Activated CD8-positive, alpha-beta memory T cell treated with anti-CD3 and anti-CD28 coated beads, Interleukin-2, amount 50 U/mL, for 1 hour (primary cell): ENCODE measurements around the gene TBC1D14.

Experiments used
- DNase-seq: peaks from one replicate; pipeline ENCODE4 v3.0.0-alpha.2; 2020; ENCODE audit errors: extremely low read depth

The TBC1D14 gene

DNA sequence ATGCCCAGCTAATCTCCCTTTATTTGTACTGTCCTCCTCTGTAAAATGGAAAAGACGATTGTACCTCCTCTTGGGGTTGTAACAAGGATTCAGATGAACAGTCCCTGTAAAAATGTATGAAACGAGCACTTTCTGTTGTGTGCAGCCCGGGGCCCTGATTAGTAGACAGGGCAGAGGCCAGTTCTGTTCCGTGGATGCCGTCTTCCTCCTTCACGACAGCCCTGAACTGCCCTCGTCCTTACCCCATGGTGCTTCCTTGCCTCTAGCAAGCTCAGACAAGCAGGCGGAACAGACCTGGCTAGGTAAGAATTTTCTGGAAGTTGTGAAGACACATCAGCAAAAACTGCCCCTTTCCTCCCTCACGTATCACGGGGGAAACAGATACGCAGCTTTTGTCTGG is 111.2 kb downstream of the TBC1D14 start:
- DNase-seq = no peak

DNA sequence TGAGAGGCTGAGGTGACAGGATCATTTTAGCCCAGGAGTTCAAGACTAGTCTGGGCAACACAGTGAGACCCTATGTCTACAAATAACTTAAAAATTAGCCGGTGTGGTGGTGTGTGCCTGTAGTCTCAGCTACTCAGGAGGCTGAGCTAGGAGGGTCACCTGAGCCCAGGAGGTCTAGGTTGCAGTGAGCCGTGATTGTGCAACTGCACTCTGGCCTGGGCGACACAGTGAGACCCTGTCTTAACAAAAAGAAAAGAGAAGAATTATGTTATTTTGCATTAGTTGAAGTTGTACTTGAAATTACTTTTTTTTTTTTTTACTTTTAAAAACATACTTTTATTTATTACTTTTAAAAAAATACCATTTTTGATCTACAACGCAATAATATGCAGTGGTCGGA is 111.7 kb downstream of the TBC1D14 start:
- no peak for DNase-seq

DNA sequence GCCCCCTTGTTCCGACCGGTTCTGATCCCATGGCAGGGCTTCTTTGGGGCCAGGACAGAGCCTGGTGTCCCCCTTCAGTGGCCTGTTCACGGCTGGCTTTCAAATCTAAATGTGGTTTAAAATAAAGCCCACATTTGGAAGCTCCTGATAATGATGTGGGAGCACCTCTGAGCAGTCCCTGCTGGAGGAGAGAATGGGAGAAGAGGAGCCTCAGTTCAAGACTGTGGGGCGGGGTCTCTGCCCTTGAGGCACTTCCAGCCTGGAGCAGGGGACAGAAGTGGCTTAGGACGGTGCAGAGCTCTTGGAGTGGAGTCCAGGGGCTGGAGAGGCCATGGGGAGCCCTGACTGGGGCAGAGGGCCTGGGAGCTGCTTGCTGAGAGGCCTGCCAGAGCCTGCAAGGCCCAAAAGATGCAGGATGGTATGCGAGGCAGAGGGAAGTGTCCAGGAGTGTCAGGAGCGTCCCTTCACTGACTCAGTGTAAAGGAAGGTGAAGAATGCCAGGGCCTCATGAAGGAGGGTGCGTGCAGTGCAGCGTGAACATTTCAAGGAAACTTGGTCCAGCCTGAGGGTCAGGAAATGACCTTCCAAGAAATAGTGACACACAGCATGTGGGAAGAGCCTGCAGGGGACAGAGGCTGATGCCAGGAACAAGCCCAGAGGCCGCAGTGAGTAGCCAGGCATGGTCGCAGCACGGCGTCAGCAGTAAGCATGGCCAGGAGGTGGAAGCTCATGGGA is 112.5 kb downstream of the TBC1D14 start:
- DNase-seq = no peak

DNA sequence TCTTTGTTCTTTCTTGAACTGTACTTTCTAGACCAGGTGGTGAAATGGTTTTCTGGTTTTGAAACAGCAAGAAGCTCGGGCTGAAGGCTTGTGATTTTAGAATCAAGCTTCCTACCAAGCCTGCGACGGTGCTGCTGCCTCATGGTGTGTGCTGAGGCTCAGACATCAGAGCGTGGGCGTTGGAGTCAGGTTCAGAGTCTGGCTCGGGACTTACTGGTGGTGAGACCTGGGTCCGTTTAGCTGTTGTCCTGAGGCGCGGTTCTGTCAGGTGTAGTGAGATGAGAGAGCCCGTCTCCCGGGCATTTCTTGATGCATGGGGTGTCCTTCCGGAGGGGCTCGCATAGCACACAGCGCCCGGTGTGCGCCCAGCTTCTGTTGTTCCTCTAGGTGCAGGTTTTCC is 113.9 kb downstream of the TBC1D14 start:
- DNase-seq = no peak

DNA sequence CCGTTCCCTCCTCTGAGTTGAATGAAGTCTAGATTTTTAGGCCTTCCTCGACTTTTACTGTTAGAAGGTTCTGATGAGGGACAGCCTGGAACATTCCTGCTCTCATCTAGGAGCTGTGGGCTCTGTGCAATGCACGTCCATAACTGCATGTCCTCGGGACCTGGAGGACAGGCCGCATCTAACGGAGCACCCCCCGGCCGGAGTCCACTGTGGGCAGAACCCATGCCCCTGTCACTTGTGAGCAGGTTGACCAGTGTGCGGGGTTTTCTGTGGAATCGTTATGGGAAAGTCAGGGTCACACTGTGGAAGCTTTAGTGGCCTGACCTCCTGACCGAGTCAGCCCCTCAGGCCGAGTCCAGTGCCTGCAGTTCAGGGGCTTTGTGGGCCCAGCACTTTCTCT is 114.3 kb downstream of the TBC1D14 start:
- no peak for DNase-seq

DNA sequence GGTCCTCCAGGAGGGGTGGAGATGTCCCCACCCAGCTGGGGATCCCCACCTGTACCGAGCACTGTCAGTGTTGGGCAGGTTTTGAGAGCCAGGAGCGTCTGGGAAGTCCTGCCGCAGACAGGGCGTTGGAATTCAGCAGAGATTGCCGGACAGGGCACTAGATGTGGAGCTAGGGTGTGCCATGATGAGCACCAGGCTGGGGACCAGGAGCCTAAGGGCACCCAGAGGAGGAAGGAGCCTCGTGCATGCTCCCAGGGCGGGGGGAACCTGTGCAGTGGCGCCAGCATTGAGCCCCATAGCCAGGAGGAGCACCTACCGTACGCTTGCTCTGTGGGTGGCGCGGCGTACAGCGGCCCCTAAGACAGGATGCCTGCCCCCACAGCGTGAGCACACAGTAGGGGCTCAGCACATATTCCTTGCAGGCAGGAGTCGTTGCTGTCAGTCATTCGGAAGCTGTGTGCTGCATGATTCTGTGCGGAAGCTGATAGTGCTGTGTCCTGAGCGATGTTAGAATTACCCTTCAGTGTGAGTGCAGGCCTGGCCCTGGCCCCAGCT is 114.8 kb downstream of the TBC1D14 start:
- no peak for DNase-seq

DNA sequence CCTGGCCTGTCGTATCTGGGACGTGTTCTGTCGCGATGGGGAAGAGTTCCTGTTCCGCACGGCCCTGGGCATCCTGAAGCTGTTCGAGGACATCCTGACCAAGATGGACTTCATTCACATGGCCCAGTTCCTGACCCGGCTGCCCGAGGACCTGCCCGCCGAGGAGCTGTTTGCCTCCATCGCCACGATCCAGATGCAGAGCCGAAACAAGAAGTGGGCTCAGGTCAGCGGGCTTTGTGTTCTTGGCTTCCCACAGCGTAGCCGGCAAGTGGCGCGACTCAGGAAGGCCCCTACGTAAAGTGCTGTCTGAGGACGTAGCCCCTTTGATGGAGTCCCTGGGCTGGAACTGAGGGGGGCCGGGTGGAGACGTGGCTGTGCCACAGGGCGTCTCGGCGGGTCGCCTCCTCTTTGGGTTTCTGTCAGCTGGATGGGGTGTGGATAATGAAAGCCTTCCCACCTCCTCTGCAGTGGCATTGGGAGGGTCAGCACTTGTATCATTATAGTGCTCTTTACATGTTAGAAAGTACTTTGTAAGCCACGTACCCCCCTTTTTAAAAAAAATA is 115.5 kb downstream of the TBC1D14 start:
- DNase-seq = no peak

DNA sequence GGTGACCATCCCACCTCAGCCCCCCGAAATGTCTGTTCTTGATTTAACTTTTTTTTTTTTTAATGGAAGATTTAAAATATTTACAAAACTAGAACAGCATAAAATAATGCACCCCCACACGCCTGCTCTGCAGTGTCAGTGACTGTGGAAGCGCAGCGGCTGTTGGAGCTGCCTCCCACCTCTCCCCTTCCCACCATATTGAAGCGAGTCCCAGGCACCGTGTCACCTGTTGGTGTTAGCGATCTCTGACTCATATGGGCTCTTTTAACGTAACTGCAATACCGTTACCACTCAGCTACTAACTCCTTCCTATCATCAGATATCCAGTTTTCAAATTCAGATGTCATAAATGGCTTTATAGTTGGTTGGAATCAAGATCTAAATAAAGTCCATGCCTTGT is 116.5 kb downstream of the TBC1D14 start:
- DNase-seq = no peak

DNA sequence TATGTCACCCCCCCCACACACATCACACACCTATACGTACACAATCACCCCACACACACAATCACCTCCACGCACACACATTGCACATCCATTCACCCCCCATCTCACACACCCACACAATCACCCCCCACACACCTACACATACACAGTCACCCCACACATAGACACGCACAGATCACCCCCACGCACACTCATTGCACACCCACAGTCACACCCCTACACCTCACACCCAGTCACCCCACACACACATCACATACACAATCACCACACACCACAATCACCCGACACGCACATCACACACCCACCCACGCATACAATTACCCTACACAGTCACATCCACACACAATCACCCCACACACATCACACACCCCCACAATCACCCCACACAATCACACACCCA is 117.7 kb downstream of the TBC1D14 start:
- no peak for DNase-seq

DNA sequence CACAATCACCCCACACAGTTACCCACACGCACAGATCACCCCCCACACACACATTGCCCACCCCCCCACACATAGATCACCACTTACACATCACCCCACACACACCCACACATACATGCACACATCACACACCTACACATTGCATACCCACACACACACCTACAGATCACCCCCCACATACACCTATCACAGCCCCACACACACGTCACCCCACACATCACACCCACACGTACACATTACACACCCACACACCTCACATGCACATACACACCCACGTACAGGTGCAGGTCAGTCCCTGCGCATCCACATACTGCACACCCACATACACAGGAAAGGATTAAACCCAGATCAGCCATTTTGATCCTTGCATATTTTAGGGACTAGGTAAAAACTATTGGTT is 118.3 kb downstream of the TBC1D14 start:
- no peak for DNase-seq

DNA sequence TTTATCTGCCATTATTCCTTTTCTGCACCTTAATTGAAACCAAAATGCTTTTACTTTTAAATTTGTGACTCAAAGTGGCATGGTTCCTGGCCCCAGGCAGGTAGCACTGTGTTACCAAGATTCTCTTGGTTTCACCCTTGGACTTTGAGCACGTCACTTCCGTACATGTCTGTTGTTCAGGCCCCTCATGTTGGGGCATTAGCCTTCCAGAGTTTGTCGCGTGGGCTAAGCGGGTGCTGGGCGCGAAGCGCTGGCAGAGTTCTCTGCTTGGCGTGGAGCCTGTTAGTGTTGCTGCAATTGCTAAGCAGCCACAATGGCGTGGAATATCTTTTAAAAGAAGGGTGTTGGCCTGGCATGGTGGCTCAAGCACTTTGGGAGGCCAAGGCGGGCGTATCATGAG is 119.6 kb downstream of the TBC1D14 start:
- no peak for DNase-seq

DNA sequence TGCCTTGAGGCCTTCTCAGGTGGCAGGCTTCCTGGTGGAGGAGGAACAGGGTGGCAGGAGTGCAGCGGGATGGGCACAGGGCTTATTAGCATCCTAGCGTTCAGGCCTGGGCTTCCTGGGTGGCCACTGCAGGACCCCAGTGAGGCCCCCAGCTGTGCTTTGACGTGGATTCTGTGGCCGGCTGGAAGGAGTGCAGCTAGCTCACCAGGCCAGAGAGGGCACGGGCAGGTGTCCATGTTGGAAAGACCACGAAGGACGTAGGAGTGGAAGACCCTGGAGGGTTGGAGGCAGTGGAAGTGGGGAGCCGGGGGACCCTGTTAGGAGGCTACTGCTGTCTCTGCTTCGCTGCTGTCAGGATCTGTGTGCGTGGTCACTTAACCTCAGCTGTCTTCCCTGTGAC is 120.3 kb downstream of the TBC1D14 start:
- no peak for DNase-seq

DNA sequence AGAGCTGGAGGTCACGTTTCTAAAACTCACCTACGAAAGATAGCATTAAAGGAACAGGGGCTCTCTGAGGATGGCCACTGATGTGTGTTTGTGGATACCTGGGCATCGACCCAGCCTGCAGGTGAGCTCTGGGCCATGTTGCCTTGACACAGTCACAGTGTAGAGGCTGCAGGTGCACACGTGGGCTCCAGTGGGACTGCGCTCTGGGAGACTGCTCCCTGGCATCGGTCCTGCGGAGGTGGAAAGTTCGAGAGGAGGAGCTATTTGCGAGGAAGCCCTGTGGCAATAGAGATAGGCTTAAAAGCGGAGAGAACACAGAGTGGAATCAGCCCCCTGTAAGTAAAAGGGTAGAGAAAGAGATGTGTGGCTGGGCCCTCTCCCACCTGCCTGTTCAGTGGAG is 121.2 kb downstream of the TBC1D14 start:
- no peak for DNase-seq

DNA sequence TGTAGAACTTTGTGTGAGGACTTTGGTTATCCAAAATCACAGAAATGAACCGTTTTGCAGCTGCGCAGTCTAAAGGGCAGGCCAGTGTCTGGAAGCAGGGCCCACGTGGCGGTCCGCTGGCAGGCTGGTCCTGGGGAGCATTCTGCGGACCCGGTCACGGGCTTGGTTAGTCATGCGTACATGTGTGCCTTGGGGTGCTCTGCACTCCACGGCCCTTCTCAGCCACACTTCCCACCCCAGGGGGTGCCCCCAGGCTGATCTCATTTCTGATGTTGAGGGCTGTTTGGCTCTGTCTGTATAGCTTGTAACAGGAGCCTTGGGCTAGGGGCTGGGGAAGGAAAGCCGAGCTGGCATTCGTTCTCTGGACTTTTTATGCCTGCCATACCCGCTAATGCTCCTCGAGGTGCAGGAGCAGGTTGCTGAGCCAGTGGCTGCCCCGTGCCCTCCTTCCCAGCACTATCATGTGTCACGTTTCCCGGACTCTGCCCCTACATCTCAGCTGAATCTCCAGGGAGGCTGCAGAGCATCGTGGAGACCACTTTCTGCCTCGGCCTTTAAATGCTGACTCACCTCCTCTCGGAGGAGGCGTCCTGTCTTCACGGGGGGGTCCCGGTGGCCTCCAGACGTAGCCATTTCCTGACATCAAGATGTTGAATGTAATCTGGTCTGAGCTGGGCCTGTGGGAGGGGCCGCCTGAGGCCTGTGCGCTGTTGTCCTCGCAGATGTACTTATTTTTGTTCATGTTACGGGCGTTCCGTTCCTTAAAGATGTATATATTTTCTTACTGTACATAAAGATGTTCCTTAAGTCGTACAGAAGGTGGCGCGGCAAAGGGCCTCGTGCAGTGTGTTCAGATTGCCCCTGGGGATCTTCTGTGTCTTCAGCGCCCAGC is 122.2 kb downstream of the TBC1D14 start:
- no peak for DNase-seq

DNA sequence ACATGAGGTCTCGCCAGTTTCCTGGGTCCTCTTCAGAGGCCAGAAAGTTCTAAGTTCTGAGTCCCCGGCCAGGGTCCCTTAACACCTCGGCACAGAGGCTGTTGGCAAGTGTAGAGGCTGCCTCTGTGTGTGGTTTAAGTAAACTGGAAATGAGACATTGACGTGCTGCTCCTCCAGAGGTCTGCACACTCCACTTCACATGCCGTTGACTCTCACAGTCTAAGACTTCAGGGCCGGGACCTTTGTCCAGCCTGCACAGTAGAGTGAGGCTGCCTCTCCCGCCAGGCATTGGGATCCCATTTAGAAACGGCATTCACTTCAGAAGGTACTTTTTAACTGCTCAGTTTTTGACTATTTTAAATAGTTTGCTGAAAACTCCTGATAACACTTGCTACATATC is 123.0 kb downstream of the TBC1D14 start:
- DNase-seq = no peak

DNA sequence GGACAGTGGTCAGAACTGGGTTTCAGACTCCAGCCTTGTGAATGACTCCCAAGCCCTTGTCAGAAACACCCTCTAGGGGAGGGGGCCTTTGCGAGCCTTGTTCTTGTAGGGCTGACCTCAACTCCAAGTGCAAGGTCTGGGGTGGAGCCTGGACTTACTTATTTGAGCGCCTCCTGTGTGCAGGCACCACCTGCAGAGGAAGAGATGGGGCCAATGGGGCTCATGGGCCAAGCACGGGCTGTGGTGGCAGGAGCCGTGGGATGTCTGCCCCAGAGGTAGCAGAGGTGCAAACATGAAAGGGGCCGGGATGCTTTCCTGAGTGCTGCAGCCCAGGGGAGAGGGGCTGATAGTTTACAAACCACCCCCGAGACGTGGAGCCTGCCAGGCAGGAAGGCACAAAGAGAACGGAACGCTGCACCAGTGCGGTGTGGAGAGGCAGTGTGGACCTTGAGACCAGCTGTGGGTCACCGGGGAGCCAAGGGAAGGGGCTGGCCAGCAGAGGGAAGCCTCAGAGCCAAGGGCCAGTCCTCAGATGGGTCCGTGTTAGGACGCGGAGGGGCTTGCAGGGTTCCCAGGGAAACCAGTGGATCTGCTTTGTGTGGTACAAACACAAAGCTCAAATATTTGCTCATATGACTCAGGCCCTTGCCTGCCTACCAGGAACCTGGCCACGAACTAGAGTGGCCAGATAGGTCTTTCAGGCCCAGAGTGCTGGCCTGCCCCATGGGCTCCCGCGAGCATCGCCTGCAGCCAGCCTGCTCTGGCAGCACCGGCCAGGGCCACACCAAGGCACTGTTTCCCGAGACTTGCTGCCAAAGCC is 124.8 kb downstream of the TBC1D14 start:
- DNase-seq = no peak

DNA sequence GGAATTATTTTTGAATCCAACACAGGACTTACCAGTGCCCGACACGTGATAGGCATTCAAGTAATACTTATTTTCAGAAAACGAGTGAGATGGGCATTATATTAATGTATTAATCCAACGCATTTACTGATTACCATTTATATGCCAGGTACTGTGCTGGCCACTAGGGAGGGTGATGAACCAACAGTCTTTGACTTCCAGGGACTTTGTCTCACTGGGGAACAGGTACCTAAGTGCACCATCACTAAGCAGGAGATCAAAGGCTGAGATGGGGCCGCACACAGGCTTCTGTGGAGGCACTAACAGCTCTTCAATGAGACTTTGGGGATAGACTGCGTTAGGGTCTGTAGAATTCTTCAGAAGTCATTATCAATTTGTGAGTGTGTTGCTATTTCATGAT is 127.8 kb downstream of the TBC1D14 start:
- DNase-seq = no peak

DNA sequence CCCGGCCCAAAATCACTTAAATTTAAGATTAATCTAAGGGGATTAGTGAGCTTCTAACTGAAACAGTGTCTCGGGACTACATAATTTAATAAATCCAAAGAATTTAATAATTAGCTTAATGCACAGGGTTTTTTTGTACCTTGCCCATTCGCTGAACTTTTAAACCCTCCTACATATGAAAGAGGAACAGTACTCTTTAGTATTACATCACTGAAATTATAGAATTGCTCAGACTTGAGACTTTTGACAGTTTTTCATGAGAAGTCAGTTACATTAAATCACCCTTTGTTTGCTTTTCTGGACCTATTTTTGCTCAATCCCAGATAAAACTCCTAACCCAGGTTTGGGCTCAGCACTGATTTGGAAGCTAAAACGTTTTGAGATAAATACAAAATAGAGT is 131.1 kb downstream of the TBC1D14 start:
- no peak for DNase-seq

DNA sequence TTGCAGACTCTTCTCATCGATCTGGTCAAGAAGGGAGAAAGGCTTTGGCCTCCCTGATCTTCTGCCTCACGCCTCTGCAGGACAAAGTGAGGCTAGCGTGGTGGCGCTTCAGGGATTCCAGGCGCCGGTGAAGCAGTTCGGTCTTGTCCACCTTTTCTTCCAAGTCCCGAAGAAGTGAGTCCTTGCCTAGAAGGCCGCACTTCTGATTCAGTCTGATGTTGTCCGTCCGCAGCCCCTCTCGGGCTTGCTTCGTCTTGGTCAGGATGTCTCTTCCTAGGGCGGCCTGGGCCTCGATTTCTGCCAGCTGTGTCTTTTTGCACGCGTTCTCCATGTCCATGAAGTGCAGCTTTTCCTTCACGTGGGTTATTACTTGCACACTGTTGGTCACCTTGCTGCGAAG is 131.6 kb downstream of the TBC1D14 start:
- no peak for DNase-seq

DNA sequence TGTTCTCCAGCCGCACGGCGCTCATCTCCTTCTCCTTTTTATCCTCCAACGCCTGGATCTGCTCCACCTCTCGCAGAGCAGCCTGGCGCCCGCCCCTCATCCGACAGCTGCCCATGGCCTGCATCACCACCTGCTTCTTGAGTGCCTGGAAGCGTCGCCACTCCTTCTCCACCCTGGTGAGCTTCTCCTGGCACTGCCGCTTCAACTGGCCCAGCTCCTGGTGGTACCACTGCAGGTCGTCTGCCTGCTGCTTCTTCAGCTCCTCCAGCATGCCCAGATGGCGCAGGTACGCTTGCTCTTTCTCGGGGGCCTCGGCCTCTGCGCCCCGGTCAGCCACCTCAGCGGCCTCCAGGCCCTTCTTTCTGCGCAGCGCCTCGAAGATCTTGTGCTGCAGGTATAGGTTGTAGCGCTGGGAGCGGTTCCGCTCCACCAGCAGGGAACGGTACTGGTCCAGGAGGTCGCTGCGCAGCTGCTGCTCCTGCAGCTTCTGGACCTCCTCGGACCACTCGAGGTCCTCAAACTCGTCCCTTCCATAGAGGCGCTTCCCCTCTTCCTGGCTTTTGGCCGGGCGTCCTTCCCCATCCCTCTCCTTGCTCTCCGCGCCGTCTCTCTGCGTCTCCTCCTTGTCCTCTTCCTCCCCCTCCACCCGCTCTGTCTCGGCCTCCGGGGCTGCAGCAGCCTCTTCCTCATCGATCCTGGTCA is 132.3 kb downstream of the TBC1D14 start:
- DNase-seq = no peak
